Measurements from ENCODE around the gene ERN1.

DNA sequence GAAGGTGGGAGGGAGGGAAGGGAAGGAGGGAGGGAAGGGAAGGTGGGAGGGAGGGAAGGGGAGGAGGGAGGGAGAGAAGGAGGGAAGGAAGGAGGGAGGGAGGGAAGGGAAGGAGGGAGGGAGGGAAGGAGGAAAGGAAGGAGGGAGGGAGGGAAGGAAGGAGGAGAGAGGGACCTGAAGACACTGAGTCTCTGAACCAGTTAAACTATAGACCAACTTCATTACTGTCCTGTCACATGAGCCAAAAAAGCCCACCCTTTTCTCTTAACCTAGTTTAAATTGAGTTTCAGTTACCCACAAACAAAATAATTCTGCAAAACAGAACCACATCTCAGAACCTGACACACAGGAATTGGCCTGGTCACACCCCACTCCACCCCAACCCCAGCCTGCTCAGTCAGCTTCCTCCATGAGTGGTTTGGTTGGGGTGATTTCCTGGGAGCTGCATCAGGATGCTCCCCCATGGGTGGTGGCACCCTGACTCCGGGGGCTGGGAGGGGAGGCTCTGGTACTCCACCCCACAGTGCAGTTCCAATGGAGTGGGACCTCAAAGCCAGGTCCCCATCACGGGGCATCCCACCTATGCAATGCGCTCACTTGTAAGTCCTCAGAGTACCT, 136.5 kb downstream of the ERN1 start:
- TF ChIP-seq, protein P1, sequence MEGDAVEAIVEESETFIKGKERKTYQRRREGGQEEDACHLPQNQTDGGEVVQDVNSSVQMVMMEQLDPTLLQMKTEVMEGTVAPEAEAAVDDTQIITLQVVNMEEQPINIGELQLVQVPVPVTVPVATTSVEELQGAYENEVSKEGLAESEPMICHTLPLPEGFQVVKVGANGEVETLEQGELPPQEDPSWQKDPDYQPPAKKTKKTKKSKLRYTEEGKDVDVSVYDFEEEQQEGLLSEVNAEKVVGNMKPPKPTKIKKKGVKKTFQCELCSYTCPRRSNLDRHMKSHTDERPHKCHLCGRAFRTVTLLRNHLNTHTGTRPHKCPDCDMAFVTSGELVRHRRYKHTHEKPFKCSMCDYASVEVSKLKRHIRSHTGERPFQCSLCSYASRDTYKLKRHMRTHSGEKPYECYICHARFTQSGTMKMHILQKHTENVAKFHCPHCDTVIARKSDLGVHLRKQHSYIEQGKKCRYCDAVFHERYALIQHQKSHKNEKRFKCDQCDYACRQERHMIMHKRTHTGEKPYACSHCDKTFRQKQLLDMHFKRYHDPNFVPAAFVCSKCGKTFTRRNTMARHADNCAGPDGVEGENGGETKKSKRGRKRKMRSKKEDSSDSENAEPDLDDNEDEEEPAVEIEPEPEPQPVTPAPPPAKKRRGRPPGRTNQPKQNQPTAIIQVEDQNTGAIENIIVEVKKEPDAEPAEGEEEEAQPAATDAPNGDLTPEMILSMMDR (IDR thresholded peaks at IDR 0.05), result no peak
- no peak for TF ChIP-seq POLR2A (IDR thresholded peaks at IDR 0.05)
